IMR-90 (cell line): ENCODE results near the gene TPST1. TPM values are rescaled to one million over a fixed set of nuclear protein-coding genes. Genes with fewer than 3 reads are reported as not detected.

ENCODE experiments used
- ATAC-seq: fragments of 200-7000 bp; cut with Tn5 transposase; 2 replicates; pipeline ENCODE4 v1.9.1; 2020; ENCODE audit warnings: low read depth, mild to moderate bottlenecking, moderate library complexity
- BruUV-seq: library from RNA; stranded (reverse); fragments of 400-500 nt; replicated peaks from 2 replicates; lab custom pipeline; 2021; lab: Mats Ljungman, UMichigan
- CTCF ChIA-PET: fragments of 300-600 bp; formaldehyde crosslinking; extraction: SDS; loops from one replicate; lab custom pipeline; 2021; ENCODE audit warnings: antibody characterized with exemption; lab: Yijun Ruan, JAX
- POLR2A ChIA-PET: fragments of 300-600 bp; sonication (Branson Sonifier 250); formaldehyde crosslinking; loops from one replicate; lab custom pipeline; 2022; ENCODE audit warnings: antibody characterized with exemption; ENCODE audit not compliant: unreplicated experiment; lab: Charles Lee
- DNase-seq: peaks from one replicate; pipeline ENCODE4 v3.0.0; 2013
- H2AFZ ChIP-seq: replicated peaks from 2 replicates; pipeline ENCODE3; 2013; ENCODE audit warnings: low read length, mild to moderate bottlenecking; ENCODE audit not compliant: poor library complexity
- H2AK5ac ChIP-seq: 2 replicates; pipeline ENCODE4 v1.6.1; 2013; ENCODE audit warnings: low read depth, low read length, inconsistent platforms
- H2AK9ac ChIP-seq: replicated peaks from 2 replicates; pipeline ENCODE3; 2013; ENCODE audit warnings: mild to moderate bottlenecking, low read depth, low read length, moderate library complexity; ENCODE audit not compliant: poor library complexity
- H2BK120ac ChIP-seq: 2 replicates; pipeline ENCODE4 v1.6.1; 2013; ENCODE audit warnings: low read depth, low read length, inconsistent platforms
- H2BK15ac ChIP-seq: 3 replicates; pipeline ENCODE4 v1.6.1; 2013; ENCODE audit warnings: low read depth, low read length, inconsistent platforms
- H2BK20ac ChIP-seq: 2 replicates; pipeline ENCODE4 v1.6.1; 2013; ENCODE audit warnings: low read depth, mild to moderate bottlenecking, inconsistent platforms, low read length, moderate library complexity
- H2BK5ac ChIP-seq: 2 replicates; pipeline ENCODE4 v1.6.1; 2013; ENCODE audit warnings: mild to moderate bottlenecking, low read depth, low read length, inconsistent platforms; ENCODE audit not compliant: poor library complexity, severe bottlenecking
- H3K14ac ChIP-seq: replicated peaks from 2 replicates; pipeline ENCODE4 v1.6.1; 2013; ENCODE audit warnings: low read depth, low read length, inconsistent platforms
- H3K18ac ChIP-seq: 2 replicates; pipeline ENCODE4 v1.6.1; 2013; ENCODE audit warnings: low read depth, low read length, control low read depth
- H3K23ac ChIP-seq: 2 replicates; pipeline ENCODE4 v1.6.1; 2013; ENCODE audit warnings: low read depth, low read length, inconsistent platforms
- H3K27ac ChIP-seq: 2 replicates; pipeline ENCODE4 v1.5.1; 2013; ENCODE audit warnings: mild to moderate bottlenecking, control low read depth, low read length; ENCODE audit not compliant: insufficient read depth
- H3K27me3 ChIP-seq: 2 replicates; pipeline ENCODE4 v1.6.1; 2013; ENCODE audit warnings: low read length; ENCODE audit not compliant: control insufficient read depth, insufficient read depth
- H3K36me3 ChIP-seq: 2 replicates; pipeline ENCODE4 v1.6.1; 2013; ENCODE audit warnings: low read length, mixed read lengths; ENCODE audit not compliant: control insufficient read depth, insufficient read depth
- H3K4ac ChIP-seq: 2 replicates; pipeline ENCODE4 v1.6.1; 2013; ENCODE audit warnings: low read depth, low read length, inconsistent platforms
- H3K4me1 ChIP-seq: 2 replicates; pipeline ENCODE4 v1.6.1; 2013; ENCODE audit warnings: low read length, mixed read lengths; ENCODE audit not compliant: control insufficient read depth, insufficient read depth
- H3K4me2 ChIP-seq: 2 replicates; pipeline ENCODE4 v1.6.1; 2013; ENCODE audit warnings: low read depth, mild to moderate bottlenecking, control low read depth, low read length, moderate library complexity
- H3K4me3 ChIP-seq: 2 replicates; pipeline ENCODE4 v1.5.1; 2013; ENCODE audit warnings: low read depth, mild to moderate bottlenecking, control low read depth, low read length, moderate library complexity; ENCODE audit not compliant: insufficient read depth
- H3K56ac ChIP-seq: 2 replicates; pipeline ENCODE4 v1.6.1; 2013; ENCODE audit warnings: low read length, inconsistent platforms; ENCODE audit not compliant: insufficient read depth; ENCODE audit errors: extremely low read depth
- H3K79me1 ChIP-seq, 2 experiments: 2 replicates each; pipeline ENCODE4 v1.6.1; 2013; ENCODE audit warnings: low read length in 2 of 2, inconsistent platforms in 1 of 2, low read depth in 1 of 2
- H3K9ac ChIP-seq: 2 replicates; pipeline ENCODE4 v1.6.1; 2013; ENCODE audit warnings: low read depth, low read length, control low read depth
- H3K9me1 ChIP-seq: 2 replicates; pipeline ENCODE4 v1.6.1; 2013; ENCODE audit warnings: low read length, inconsistent platforms; ENCODE audit not compliant: insufficient read depth
- H3K9me3 ChIP-seq: 2 replicates; pipeline ENCODE4 v1.6.1; 2013; ENCODE audit warnings: low read length; ENCODE audit not compliant: control insufficient read depth, insufficient read depth
- H4K20me1 ChIP-seq: 2 replicates; pipeline ENCODE4 v1.6.1; 2013; ENCODE audit warnings: low read length, inconsistent platforms; ENCODE audit not compliant: insufficient read depth
- H4K5ac ChIP-seq: 2 replicates; pipeline ENCODE4 v1.6.1; 2013; ENCODE audit warnings: mild to moderate bottlenecking, low read depth, low read length, control low read depth
- H4K8ac ChIP-seq, 2 experiments: 2 replicates each; pipeline ENCODE4 v1.6.1; 2013; ENCODE audit warnings: low read depth in 2 of 2, low read length in 2 of 2, control low read depth in 1 of 2, inconsistent platforms in 1 of 2
- H4K91ac ChIP-seq: 2 replicates; pipeline ENCODE4 v1.6.1; 2013; ENCODE audit warnings: low read depth, low read length, inconsistent platforms; ENCODE audit not compliant: insufficient read depth
- BHLHE40 ChIP-seq: fragments of 150-350 bp; IDR thresholded peaks from 2 replicates; pipeline ENCODE4 v1.6.1; 2016; ENCODE audit warnings: mild to moderate bottlenecking, low read depth, low read length
- CEBPB ChIP-seq: IDR thresholded peaks from 2 replicates; pipeline ENCODE4 v1.6.1; 2012; ENCODE audit warnings: low read depth, low read length, improper control_type of control experiment
- CHD1 ChIP-seq: IDR thresholded peaks from 2 replicates; pipeline ENCODE4 v1.6.1; 2012; ENCODE audit warnings: low read depth, low read length, improper control_type of control experiment
- CTCF ChIP-seq: conservative IDR thresholded peaks from 2 replicates; pipeline ENCODE4 v1.5.1; 2012; ENCODE audit warnings: mild to moderate bottlenecking, low read depth, low read length, improper control_type of control experiment
- ELK1 ChIP-seq: fragments of 150-350 bp; IDR thresholded peaks from 2 replicates; pipeline ENCODE4 v1.6.1; 2016; ENCODE audit warnings: low read depth, mild to moderate bottlenecking, low read length, moderate library complexity, borderline replicate concordance
- FOS ChIP-seq: fragments of 150-350 bp; IDR thresholded peaks from 2 replicates; pipeline ENCODE4 v1.6.1; 2016; ENCODE audit warnings: low read depth, low read length
- MAZ ChIP-seq: IDR thresholded peaks from 2 replicates; pipeline ENCODE4 v1.6.1; 2012; ENCODE audit warnings: low read depth, mild to moderate bottlenecking, low read length, improper control_type of control experiment, moderate library complexity, borderline replicate concordance
- MXI1 ChIP-seq: IDR thresholded peaks from 2 replicates; pipeline ENCODE4 v1.6.1; 2012; ENCODE audit warnings: low read depth, mild to moderate bottlenecking, low read length, moderate library complexity, borderline replicate concordance
- NFE2L2 ChIP-seq: fragments of 150-350 bp; IDR thresholded peaks from 2 replicates; pipeline ENCODE4 v1.6.1; 2016; ENCODE audit warnings: low read depth, mild to moderate bottlenecking, low read length
- POLR2A ChIP-seq: IDR thresholded peaks from 2 replicates; pipeline ENCODE4 v1.6.1; 2012; ENCODE audit warnings: mild to moderate bottlenecking, low read depth, low read length
- RAD21 ChIP-seq: IDR thresholded peaks from 2 replicates; pipeline ENCODE4 v1.6.1; 2012; ENCODE audit warnings: low read length, improper control_type of control experiment
- RCOR1 ChIP-seq: IDR thresholded peaks from 2 replicates; pipeline ENCODE4 v1.6.1; 2012; ENCODE audit warnings: mild to moderate bottlenecking, low read length, improper control_type of control experiment; ENCODE audit not compliant: insufficient replicate concordance
- RFX5 ChIP-seq: IDR thresholded peaks from 2 replicates; pipeline ENCODE4 v1.8.0; 2012; ENCODE audit warnings: low read depth, mild to moderate bottlenecking, low read length, moderate library complexity
- SMC3 ChIP-seq: fragments of 150-350 bp; IDR thresholded peaks from 2 replicates; pipeline ENCODE4 v1.6.1; 2016; ENCODE audit warnings: low read depth, mild to moderate bottlenecking, antibody characterized with exemption, low read length, moderate library complexity
- USF2 ChIP-seq: fragments of 150-350 bp; IDR thresholded peaks from 2 replicates; pipeline ENCODE4 v1.6.1; 2017; ENCODE audit warnings: mild to moderate bottlenecking, antibody characterized with exemption, low read length, low read depth
- WGBS, 2 experiments: methylation state at CpG; one replicate each; pipeline versions ENCODE4 v1.1.5 to v1.1.7; 2013; ENCODE audit warnings: missing lambda C conversion rate in 2 of 2; ENCODE audit not compliant: insufficient read length in 1 of 2; ENCODE audit errors: extremely low coverage in 2 of 2; 5-methylcytosine and 5-hydroxymethylcytosine counted together
- dilution Hi-C: fragments of 300-500 bp; cut with HindIII; formaldehyde crosslinking; loops from one replicate; pipeline ENCODE4 v1.14.3; 2018; ENCODE audit warnings: low sequenced_read_pairs; ENCODE audit not compliant: unreplicated experiment
- in situ Hi-C: fragments of 300-500 bp; cut with MboI; formaldehyde crosslinking; loops from 3 replicates; pipeline ENCODE4 v1.14.3; 2019; ENCODE audit warnings: low sequenced_read_pairs, inconsistent platforms, mixed read lengths
- intact Hi-C: fragments of 100-400 bp; cut with micrococcal nuclease; formaldehyde crosslinking; loops from 2 replicates; pipeline ENCODE4 v1.10.0; 2022
- polyA plus RNA-seq, 3 experiments: library from polyadenylated mRNA; depleted of rRNA; stranded (reverse); fragments of >200 nt; gene quantifications; 2 replicates each; pipeline ENCODE4 v1.2.3, GENCODE V29; 2012; ENCODE audit warnings: low replicate concordance in 1 of 3
- total RNA-seq: library from RNA; depleted of rRNA; stranded (reverse); fragments of >200 nt; gene quantifications from 2 replicates; pipeline ENCODE4 v1.2.3, GENCODE V29; 2012

The TPST1 gene
- total and polyA plus RNA-seq, 2 of the 4 experiments (the other 2 are of a cell fraction), result 37.7 to 58.6 TPM

- Histone ChIP-seq H4K20me1 (peaks cover 28% of the 10 kb centered on the region), H2BK120ac (no peak overlapping the region), H2BK5ac (no peak overlapping the region), H2AK9ac (no peak overlapping the region), H2AFZ (no peak overlapping the region), H2AK5ac (no peak overlapping the region), H3K79me1 (peaks cover 18 to 62% of the 10 kb centered on the region in 2 experiments), H3K4me3 (no peak overlapping the region), H3K14ac (no peak overlapping the region), H3K27me3 (no peaks in the 10 kb centered on the region), H3K9ac (no peak overlapping the region), H2BK15ac (no peak overlapping the region), H3K9me3 (no peaks in the 10 kb centered on the region), H4K91ac (no peak overlapping the region), H3K27ac (no peak overlapping the region), H2BK20ac (no peak overlapping the region), H3K56ac (no peak overlapping the region), H3K4ac (0 out of 2 replicates have a peak overlapping the region, but pooled peaks have one; percentile 2), H3K9me1 (peaks cover 21% of the 10 kb centered on the region), H4K5ac (no peak overlapping the region), H3K36me3 (0 out of 2 replicates have a peak, but pooled peaks cover 3% of the 10 kb centered on the region), H3K18ac (no peak overlapping the region), H3K4me2 (no peak overlapping the region), H4K8ac (no peak overlapping the region), H3K23ac (no peak overlapping the region), H3K4me1 (peaks cover 18% of the 10 kb centered on the region)
- dilution Hi-C loops (no loop called here), intact Hi-C loops (no loop called here), in situ Hi-C loops (no loop called here)
- no peak for ATAC-seq
- TF ChIP-seq FOS (no peak), MXI1 (no peak), CEBPB (no peak), USF2 (no peak), RAD21 (no peak), MAZ (no peak), RCOR1 (no peak), NFE2L2 (no peak), CHD1 (no peak), SMC3 (no peak), ELK1 (no peak), RFX5 (no peak), CTCF (no peak), POLR2A (no peak), BHLHE40 (no peak)
- no TSS peak for BruUV-seq
- no peak for DNase-seq
- POLR2A ChIA-PET, result interaction anchor here (0.6 kb wide), 1 partner anchor 37 kb away, joined by 8 read pairs; no protein-coding TSS in a partner anchor
- no CpG with 5 or more reads among the region's 2 CpGs for WGBS, 2 experiments
- CTCF ChIA-PET, result no interaction called here
These were observed 105.5 kb downstream of the TPST1 start for GRCh38 chr7:66310620-66311019.
